GM19395 (cell line): ENCODE results near the gene PCDHGA6.

Experiments used
- ATAC-seq: cut with Tn5 transposase; IDR thresholded peaks from one replicate; pipeline ENCODE4 v1.9.1; 2021; ENCODE audit warnings: mild to moderate bottlenecking, moderate library complexity; ENCODE audit not compliant: unreplicated experiment

The PCDHGA6 gene

DNA sequence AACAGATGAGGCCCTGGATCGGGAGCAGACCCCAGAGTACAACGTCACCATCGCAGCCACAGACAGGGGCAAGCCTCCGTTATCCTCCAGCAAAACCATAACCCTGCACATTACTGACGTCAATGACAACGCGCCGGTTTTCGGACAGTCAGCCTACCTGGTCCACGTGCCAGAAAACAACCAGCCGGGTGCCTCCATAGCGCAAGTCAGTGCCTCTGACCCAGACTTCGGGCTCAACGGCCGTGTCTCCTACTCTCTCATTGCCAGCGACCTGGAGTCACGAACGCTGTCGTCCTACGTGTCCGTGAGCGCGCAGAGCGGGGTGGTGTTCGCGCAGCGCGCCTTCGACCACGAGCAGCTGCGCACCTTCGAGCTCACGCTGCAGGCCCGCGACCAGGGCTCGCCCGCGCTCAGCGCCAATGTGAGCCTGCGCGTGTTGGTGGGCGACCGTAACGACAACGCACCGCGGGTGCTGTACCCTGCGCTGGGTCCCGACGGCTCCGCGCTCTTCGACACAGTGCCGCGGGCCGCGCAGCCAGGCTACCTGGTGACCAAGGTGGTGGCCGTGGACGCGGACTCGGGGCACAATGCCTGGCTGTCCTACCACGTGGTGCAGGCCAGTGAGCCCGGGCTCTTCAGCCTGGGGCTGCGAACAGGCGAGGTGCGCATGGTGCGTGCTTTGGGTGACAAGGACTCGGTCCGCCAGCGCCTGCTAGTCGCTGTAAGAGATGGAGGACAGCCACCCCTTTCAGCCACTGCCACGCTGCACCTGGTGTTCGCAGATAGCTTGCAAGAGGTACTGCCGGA is 45.6 kb downstream of the PCDHGA6 start:
- ATAC-seq: no peak

GRCh38 chr5:141420855-141421488 is 47.3 kb downstream of the PCDHGA6 start, which contains the start of gene PCDHGA11:
PCDHGA11 (plus strand) TSS chr5:141421051; CDS start chr5:141421228, 177 bp downstream.
- ATAC-seq: peak; percentile 48

- no peak for ATAC-seq
These were observed 47.8 kb downstream of the PCDHGA6 start for GRCh38 chr5:141421489-141421855.

GRCh38 chr5:141422742-141423291 is 49.1 kb downstream of the PCDHGA6 start:
- ATAC-seq: no peak

DNA sequence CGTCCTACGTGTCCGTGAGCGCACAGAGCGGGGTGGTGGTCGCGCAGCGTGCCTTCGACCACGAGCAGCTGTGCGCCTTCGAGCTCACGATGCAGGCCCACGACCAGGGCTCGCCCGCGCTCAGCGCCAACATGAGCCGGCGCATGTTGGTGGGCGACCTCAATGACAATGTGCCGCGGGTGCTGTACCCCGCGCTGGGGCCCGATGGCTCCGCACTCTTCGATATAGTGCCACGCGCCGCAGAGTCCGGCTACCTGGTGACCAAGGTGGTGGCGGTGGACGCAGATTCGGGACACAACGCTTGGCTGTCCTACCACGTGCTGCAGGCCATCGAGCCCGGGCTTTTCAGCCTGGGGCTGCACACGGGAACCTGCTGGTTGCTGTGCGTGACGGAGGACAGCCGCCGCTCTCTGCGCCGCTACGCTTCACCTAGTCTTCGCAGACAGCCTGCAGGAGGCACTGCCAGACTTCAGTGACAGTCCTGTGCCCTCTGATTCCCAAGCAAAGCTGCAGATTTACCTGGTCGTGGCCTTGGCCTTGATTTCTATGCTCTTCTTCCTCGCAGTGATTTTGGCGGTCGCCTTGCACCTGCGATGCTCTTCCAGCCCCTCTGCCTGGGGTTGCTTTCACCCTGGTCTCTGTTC is 54.2 kb downstream of the PCDHGA6 start:
- ATAC-seq: no peak
